ENCODE measurements around the gene KIR2DL4.
"Not testable (repeated sequence)": the region's sequence is repeated elsewhere in the genome, so short reads cannot be mapped to it uniquely, and the experiment has no call there.

Gene KIR2DL4

DNA sequence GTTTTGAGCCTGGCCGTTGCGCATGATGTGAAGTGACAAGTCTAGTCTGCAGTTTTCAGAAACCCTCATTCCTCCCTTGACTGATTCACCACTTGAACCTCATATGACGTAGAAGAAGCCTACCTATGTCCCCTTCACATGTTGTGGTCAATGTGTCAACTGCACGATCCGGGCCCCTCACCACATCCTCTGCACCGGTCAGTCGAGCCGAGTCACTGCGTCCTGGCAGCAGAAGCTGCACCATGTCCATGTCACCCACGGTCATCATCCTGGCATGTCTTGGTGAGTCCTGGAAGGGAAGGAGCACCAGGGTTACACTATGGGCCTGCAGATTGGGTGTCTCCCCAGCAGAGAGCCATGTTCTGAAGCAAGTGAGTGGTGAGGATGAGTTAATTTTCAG, at the start of gene KIR2DL4:
TSS of gene KIR2DL4 (plus strand) at position 201 of the 400 bp plus-strand sequence. CDS start at position 243, 42 bp downstream.
- DNase-seq, result no peak

DNA sequence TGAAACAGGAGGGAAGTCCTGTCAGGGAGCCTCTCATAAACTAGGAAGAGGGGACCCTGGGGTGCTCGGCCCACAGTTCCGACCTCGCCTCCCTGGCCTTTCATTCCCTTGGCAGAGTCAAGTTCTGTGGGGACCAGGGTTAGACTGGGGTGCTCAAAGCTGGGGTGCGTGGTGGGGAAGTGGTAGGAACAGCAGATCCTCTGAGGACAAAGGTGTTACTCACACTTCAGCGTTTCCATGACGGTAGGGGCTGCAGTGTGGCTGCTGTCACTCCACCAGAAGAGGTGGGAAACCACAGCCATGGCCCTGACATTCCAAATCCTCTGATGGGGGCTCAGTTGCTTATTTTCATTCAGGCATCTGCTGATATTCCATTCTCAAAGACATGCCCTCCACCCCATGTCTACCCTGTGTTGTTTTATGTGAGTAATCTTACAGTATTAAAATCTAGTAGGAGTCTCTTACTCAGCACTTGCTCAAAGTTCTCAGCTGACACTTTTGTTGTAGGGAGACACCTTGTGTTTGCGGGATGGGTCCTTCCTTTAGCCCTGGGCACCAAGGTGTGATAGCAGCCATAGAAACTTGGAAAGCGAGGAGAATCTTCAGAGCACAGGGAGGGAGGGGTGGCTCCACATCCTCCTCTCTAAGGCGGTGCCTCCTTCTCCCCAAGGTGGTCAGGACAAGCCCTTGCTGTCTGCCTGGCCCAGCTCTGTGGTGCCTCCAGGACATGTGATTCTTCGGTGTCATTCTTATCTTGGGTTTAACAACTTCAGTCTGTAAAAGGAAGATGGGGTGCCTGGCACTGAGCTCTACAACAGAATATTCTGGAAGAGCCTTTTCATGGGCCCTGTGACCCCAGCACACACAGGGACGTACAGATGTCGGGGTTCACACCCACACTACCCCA, 47.0 kb upstream of the KIR2DL4 start:
- DNase-seq, result not testable (repeated sequence)

DNA sequence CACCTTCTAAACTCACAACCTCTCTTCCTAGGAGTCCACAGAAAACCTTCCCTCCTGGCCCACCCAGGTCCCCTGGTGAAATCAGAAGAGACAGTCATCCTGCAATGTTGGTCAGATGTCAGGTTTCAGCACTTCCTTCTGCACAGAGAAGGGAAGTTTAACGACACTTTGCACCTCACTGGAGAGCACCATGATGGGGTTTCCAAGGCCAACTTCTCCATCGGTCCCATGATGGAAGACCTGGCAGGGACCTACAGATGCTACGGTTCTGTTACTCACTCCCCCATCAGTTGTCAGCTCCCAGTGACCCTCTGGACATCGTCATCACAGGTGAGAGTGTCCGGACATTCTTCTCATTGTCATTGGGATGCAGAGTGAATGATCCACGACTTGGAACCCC, 44.8 kb upstream of the KIR2DL4 start:
- not testable (repeated sequence) for DNase-seq

- not testable (repeated sequence) for DNase-seq
Observed at GRCh38 chr19:54764219-54764618, 39.2 kb upstream of the KIR2DL4 start.

DNA sequence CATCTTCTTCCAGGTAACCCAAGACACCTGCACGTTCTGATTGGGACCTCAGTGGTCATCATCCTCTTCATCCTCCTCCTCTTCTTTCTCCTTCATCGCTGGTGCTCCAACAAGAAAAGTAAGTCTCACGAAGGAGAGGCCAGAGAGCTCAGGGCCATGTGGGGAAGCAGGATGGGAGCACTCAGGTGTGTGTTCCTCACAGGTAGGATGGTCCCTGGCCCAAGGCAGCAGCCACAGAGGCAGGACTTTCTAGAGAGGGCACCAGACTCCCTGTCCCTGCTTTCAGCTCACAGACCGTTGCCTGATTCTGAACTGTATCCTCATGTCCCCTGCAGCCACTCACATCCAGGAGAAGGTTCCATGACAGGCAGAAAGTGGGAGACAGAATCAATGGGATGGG, 36.9 kb upstream of the KIR2DL4 start:
- DNase-seq, result not testable (repeated sequence)

DNA sequence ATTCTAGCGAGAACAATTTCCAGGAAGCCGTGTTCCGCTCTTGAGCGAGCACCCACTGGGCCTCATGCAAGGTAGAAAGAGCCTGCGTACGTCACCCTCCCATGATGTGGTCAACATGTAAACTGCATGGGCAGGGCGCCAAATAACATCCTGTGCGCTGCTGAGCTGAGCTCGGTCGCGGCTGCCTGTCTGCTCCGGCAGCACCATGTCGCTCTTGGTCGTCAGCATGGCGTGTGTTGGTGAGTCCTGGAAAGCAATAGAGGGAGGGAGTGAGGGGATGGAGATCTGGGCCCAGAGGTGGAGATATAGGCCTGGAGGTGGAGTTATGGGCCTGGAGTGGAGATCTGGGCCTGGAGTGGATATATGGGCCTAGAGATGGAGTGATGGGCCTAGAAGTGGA, 33.8 kb upstream of the KIR2DL4 start, which contains the start of gene KIR2DL1:
TSS of gene KIR2DL1 (plus strand) at position 148 of the 400 bp plus-strand sequence. CDS start at position 206, 58 bp downstream.
- not testable (repeated sequence) for DNase-seq

GRCh38 chr19:54770511-54770910, 32.9 kb upstream of the KIR2DL4 start:
- not testable (repeated sequence) for DNase-seq

- DNase-seq, result not testable (repeated sequence)
Observed at GRCh38 chr19:54771018-54771960, 32.1 kb upstream of the KIR2DL4 start.

DNA sequence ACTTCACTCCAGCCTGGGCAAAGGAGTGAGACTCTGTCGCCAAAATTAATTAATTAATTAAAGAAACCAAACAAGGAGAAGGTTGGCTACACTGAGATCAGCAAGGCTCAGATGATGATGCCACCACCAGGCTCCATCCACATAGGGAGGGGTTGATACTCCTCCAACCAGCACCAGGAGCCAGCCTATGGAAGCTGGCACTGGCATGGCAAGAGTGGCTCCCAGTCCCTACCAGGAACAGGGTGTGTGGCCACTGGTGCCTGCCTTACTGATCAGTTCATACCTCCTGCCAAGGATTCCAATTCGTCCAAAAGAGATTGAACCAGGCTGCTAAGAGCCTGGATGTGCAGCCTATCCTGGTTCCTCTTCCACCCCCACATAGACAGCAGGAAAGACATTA, 30.7 kb upstream of the KIR2DL4 start:
- not testable (repeated sequence) for DNase-seq

GRCh38 chr19:54775095-54775815, 28.2 kb upstream of the KIR2DL4 start:
- DNase-seq, result not testable (repeated sequence)

DNA sequence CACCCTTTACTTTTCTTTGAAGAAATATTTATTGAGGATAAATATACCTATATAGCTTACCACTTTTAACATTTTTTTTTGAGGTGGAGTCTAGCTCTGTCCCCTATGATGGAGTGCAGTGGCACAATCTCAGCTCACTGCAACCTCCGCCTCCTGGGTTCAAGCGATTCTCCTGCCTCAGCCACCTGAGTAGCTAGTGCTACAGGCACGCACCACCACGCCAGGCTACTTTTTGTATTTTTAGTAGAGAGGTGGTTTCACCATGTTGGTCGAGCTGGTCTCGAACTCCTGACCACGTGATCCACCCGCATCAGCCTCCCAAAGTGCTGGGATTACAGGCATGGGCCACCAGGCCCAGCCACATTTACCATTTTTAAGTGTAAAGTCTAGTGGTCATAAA, 27.6 kb upstream of the KIR2DL4 start:
- DNase-seq, result not testable (repeated sequence)

DNA sequence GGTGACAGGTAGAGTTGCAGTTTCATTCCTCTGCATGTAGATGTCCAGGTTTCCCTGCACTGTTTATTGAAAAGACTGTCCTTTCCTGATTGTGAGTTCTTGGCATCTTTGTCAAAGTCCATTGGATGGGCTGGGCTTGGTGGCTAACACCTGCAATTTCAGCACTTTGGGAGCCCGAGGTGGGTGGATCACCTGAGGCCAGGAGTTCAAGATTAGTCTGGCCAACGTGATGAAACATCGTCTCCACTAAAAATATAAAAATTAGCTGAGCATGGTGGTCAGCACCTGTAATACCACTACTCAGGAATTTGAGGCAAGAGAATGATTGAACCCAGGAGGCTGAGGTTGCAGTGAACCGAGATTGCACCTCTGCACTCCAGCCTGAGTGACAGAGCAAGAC, 25.6 kb upstream of the KIR2DL4 start:
- DNase-seq, result not testable (repeated sequence)

GRCh38 chr19:54778896-54779295, 24.5 kb upstream of the KIR2DL4 start:
- not testable (repeated sequence) for DNase-seq

- not testable (repeated sequence) for DNase-seq
Observed at GRCh38 chr19:54782916-54783315, 20.5 kb upstream of the KIR2DL4 start.

GRCh38 chr19:54786091-54786723, 17.2 kb upstream of the KIR2DL4 start:
- DNase-seq, result not testable (repeated sequence)

GRCh38 chr19:54788154-54788553, 15.3 kb upstream of the KIR2DL4 start:
- DNase-seq, result not testable (repeated sequence)

GRCh38 chr19:54790711-54791110, 12.7 kb upstream of the KIR2DL4 start:
- no peak for DNase-seq

DNA sequence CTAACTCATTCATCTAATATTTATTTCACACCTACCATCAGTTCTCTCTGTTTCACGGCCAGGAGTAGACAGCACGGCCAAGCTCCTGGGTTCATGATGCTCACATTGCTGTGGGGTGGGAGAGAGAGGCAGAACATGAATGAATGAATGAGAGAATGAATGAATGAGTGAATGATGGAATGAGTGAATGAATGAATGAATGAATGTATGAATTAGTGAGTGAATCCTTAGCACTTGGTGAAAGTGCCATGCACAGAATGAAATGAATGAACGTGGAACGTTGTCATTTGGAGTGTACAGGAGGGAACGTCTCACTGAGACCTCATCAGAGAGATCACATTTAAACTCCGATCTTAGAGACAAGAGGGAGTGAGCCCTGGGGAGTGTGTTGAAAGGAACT, 11.9 kb upstream of the KIR2DL4 start:
- no peak for DNase-seq

DNA sequence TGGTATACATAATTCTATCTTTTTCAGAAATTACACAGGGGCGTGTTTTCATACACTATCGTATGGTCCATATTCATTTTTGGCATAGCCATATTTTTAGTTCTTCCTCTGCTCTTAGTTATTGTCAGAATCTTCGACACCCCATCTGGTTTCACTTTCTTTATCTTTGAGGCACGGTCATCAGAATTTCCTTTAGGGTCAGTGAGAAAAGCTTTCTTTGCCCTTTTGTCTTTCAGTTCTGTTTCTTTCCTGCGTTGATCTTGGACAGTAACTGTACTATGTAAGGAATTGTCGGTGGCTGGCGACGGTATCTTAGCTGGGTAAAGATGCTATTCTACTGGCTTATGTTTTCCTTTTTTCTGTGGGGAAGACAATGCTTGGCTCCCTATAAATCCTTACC, 10.6 kb upstream of the KIR2DL4 start:
- no peak for DNase-seq

GRCh38 chr19:54795758-54796157, 7.7 kb upstream of the KIR2DL4 start:
- DNase-seq, result no peak

DNA sequence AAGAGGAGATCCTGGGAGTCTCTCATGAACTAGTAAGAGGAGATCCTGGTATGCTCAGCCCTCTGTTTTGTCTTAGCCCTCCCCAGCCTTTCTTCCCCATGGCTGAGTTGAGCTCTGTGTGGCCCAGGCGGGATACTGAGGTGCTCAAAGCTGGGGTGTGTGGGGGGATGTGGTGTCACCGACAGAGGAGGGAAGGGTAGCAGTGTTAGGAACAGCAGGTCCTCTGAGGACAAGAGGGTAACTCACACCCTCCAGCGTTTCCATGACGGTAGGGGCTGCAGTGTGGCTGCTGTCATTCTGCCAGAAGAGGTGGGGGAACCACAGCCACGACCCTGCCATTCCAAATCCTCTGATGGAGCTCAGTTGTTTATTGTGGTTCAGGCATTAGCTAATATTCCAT, 691 bp downstream of the KIR2DL4 start:
- DNase-seq, result no peak

- no peak for DNase-seq
Observed at GRCh38 chr19:54804571-54804970, 1.2 kb downstream of the KIR2DL4 start.

Data from amniotic stem cell (primary cell).